GM18873 (cell line): ENCODE results near the gene FBXL3.
"Not testable (repeated sequence)": the region's sequence is repeated elsewhere in the genome, so short reads cannot be mapped to it uniquely, and the experiment has no call there.

Source experiments
- ATAC-seq: cut with Tn5 transposase; IDR thresholded peaks from one replicate; pipeline ENCODE4 v1.9.1; 2021; ENCODE audit warnings: mild to moderate bottlenecking, moderate library complexity, moderate number of reproducible peaks; ENCODE audit not compliant: unreplicated experiment, low FRiP score

The FBXL3 gene

GRCh38 chr13:77028202-77028601 lies 1.2 kb upstream of the FBXL3 start:
- no peak for ATAC-seq

GRCh38 chr13:77026255-77026860 lies 601 bp downstream of the FBXL3 start:
- ATAC-seq, result peak; percentile 31

GRCh38 chr13:77022341-77022740 lies 4.6 kb downstream of the FBXL3 start:
- ATAC-seq, result no peak

GRCh38 chr13:77019756-77020155 lies 7.2 kb downstream of the FBXL3 start:
- no peak for ATAC-seq

- ATAC-seq, result no peak
Measured at GRCh38 chr13:77016888-77017623, 9.9 kb downstream of the FBXL3 start.

- ATAC-seq, result no peak
Measured at GRCh38 chr13:77016251-77016812, 10.6 kb downstream of the FBXL3 start.

- no peak for ATAC-seq
Measured at GRCh38 chr13:77014906-77015685, 11.9 kb downstream of the FBXL3 start.

- no peak for ATAC-seq
Measured at GRCh38 chr13:77013853-77014542, 13.0 kb downstream of the FBXL3 start.

- not testable (repeated sequence) for ATAC-seq
Measured at GRCh38 chr13:77009719-77010118, 17.2 kb downstream of the FBXL3 start.

- no peak for ATAC-seq
Measured at GRCh38 chr13:77009011-77009410, 17.9 kb downstream of the FBXL3 start.

GRCh38 chr13:77008337-77008736 lies 18.6 kb downstream of the FBXL3 start:
- not testable (repeated sequence) for ATAC-seq

GRCh38 chr13:77002590-77003190 lies 24.3 kb downstream of the FBXL3 start:
- no peak for ATAC-seq

- ATAC-seq, result no peak
Measured at GRCh38 chr13:77001963-77002587, 24.9 kb downstream of the FBXL3 start.

GRCh38 chr13:77001540-77001939 lies 25.4 kb downstream of the FBXL3 start:
- no peak for ATAC-seq

- no peak for ATAC-seq
Measured at GRCh38 chr13:77000475-77000874, 26.5 kb downstream of the FBXL3 start.

- no peak for ATAC-seq
Measured at GRCh38 chr13:76994281-76994680, 32.7 kb downstream of the FBXL3 start.

- ATAC-seq, result no peak
Measured at GRCh38 chr13:76993473-76993872, 33.5 kb downstream of the FBXL3 start.

- no peak for ATAC-seq
Measured at GRCh38 chr13:76993021-76993420, 33.9 kb downstream of the FBXL3 start.

- no peak for ATAC-seq
Measured at GRCh38 chr13:76992548-76993001, 34.4 kb downstream of the FBXL3 start.
